ENCODE results near the gene ABAT. TPM values are rescaled to one million over a fixed set of nuclear protein-coding genes. Genes with fewer than 3 reads are reported as not detected.
A peak's percentile ranks its signal among the peaks of the same experiment; 100 is the strongest.
"Not testable (repeated sequence)": the region's sequence is repeated elsewhere in the genome, so short reads cannot be mapped to it uniquely, and the experiment has no call there.

The ABAT gene
- total and polyA plus RNA-seq, 2 experiments from 2014 or later, result 4.7 to 8.0 TPM

GRCh38 chr16:8646326-8647053 is 27.9 kb upstream of the ABAT start:
- H3K36me3 ChIP-seq (ENCODE audit: low read depth), result peaks cover 29% of the 10 kb centered on the region; the same call in 1 of the 2 replicates
- no peaks in the 10 kb centered on the region for H3F3A ChIP-seq (ENCODE audit: insufficient read depth)
- no peaks in the 10 kb centered on the region for H3K4me1 ChIP-seq (ENCODE audit: insufficient read depth)
- H3K9ac ChIP-seq, result no peak overlapping the region
- H4K20me1 ChIP-seq (ENCODE audit: insufficient read depth), result no peaks in the 10 kb centered on the region
- in situ Hi-C loops (cut with MboI), result no loop called here
- H3K9me3 ChIP-seq (ENCODE audit: low read depth), result no peaks in the 10 kb centered on the region
- H3K4me2 ChIP-seq (ENCODE audit: unreplicated experiment), result no peak overlapping the region
- no peak overlapping the region for H3K4me3 ChIP-seq
- no peaks in the 10 kb centered on the region for H3K79me2 ChIP-seq (ENCODE audit: insufficient read depth)
- DNase-seq, result no peak
- no peaks in the 10 kb centered on the region for H3K27me3 ChIP-seq (replicated peaks; ENCODE audit: insufficient read depth)
- H3K27ac ChIP-seq, result no peak overlapping the region
- H2AFZ ChIP-seq, result no peak overlapping the region
- 76 to 81% methylated on average over 13 of the region's 13 CpGs for WGBS, 2 experiments (ENCODE audit: low coverage in 1 of 2, low lambda C conversion rate in 2 of 2, missing lambda C conversion rate in 2 of 2)
- no peaks in the 10 kb centered on the region for H3K9me2 ChIP-seq (ENCODE audit: insufficient read depth)
- TF ChIP-seq EZH2phosphoT487 (IDR thresholded peaks at IDR 0.05; ENCODE audit: insufficient read depth, low read depth) (no peak), EZH2 (IDR thresholded peaks at IDR 0.05; ENCODE audit: insufficient read depth, poor library complexity, severe bottlenecking) (no peak)

DNA sequence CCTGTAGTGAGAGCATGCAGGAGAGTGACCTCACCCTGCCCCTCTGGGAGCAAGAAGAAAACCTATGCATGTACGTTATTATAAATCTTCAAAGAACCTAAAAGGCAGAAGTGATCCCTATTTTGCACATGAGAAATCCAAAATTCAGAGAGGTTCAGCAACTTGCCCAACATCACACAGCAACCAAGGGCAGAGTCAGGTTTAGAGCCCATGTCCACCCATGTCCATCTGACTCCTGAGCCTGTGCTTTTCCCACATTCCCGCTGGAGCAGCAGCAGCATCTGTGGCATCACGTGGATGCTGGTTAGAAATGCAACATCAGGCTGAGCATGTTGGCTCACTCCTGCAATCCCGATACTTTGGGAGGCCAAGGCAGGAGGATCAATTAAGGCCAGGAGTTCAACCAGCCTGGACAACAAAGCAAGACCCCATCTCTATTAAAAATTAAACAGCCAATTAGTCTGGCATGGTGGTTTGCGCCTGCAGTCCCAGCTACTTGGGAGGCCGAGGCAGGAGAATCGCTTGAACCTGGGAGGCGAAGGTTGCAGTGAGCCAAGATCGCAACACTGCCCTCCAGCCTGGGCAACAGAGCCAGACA is 26.6 kb upstream of the ABAT start:
- DNase-seq, result no peak
- H3F3A ChIP-seq (ENCODE audit: insufficient read depth), result no peaks in the 10 kb centered on the region
- H3K4me2 ChIP-seq (ENCODE audit: unreplicated experiment), result no peak overlapping the region
- TF ChIP-seq EZH2 (IDR thresholded peaks at IDR 0.05; ENCODE audit: insufficient read depth, poor library complexity, severe bottlenecking), result no peak
- no peak for TF ChIP-seq EZH2phosphoT487 (IDR thresholded peaks at IDR 0.05; ENCODE audit: insufficient read depth, low read depth)
- H3K9me2 ChIP-seq (ENCODE audit: insufficient read depth), result no peaks in the 10 kb centered on the region
- H2AFZ ChIP-seq, result no peak overlapping the region
- H4K20me1 ChIP-seq (ENCODE audit: insufficient read depth), result no peaks in the 10 kb centered on the region
- H3K4me1 ChIP-seq (ENCODE audit: insufficient read depth), result no peaks in the 10 kb centered on the region
- no peak overlapping the region for H3K4me3 ChIP-seq
- H3K36me3 ChIP-seq (ENCODE audit: low read depth), result peaks cover 20% of the 10 kb centered on the region; the same call in 1 of the 2 replicates
- H3K9me3 ChIP-seq (ENCODE audit: low read depth), result no peaks in the 10 kb centered on the region
- H3K27me3 ChIP-seq (replicated peaks; ENCODE audit: insufficient read depth), result no peaks in the 10 kb centered on the region
- 77 to 86% methylated on average over 8 to 9 of the region's 9 CpGs for WGBS, 2 experiments (ENCODE audit: low coverage in 1 of 2, low lambda C conversion rate in 2 of 2, missing lambda C conversion rate in 2 of 2)
- H3K27ac ChIP-seq, result no peak overlapping the region
- H3K9ac ChIP-seq, result no peak overlapping the region
- in situ Hi-C loops (cut with MboI), result no loop called here
- no peaks in the 10 kb centered on the region for H3K79me2 ChIP-seq (ENCODE audit: insufficient read depth)

- Histone ChIP-seq H3K9ac (no peak overlapping the region), H3K4me3 (no peak overlapping the region), H3K36me3 (ENCODE audit: low read depth) (peaks cover 14% of the 10 kb centered on the region; the same call in 1 of the 2 replicates), H3K4me1 (ENCODE audit: insufficient read depth) (no peaks in the 10 kb centered on the region), H3K4me2 (ENCODE audit: unreplicated experiment) (no peak overlapping the region), H3K27ac (no peak overlapping the region), H3K79me2 (ENCODE audit: insufficient read depth) (no peaks in the 10 kb centered on the region), H3K9me3 (ENCODE audit: low read depth) (no peaks in the 10 kb centered on the region), H4K20me1 (ENCODE audit: insufficient read depth) (no peaks in the 10 kb centered on the region), H3K27me3 (replicated peaks; ENCODE audit: insufficient read depth) (no peaks in the 10 kb centered on the region), H3F3A (ENCODE audit: insufficient read depth) (no peaks in the 10 kb centered on the region), H3K9me2 (ENCODE audit: insufficient read depth) (no peaks in the 10 kb centered on the region), H2AFZ (no peak overlapping the region)
- in situ Hi-C loops (cut with MboI), result no loop called here
- DNase-seq, result no peak
- 80 to 85% methylated on average over 4 of the region's 4 CpGs for whole genome bisulfite sequencing, 2 experiments (ENCODE audit: low coverage in 1 of 2, low lambda C conversion rate in 2 of 2, missing lambda C conversion rate in 2 of 2)
- TF ChIP-seq EZH2 (IDR thresholded peaks at IDR 0.05; ENCODE audit: insufficient read depth, poor library complexity, severe bottlenecking), result no peak
Observed at GRCh38 chr16:8648877-8649276, 25.5 kb upstream of the ABAT start.

- H3K79me2 ChIP-seq (ENCODE audit: insufficient read depth), result no peaks in the 10 kb centered on the region
- in situ Hi-C loops (cut with MboI), result loop anchor here (10.0 kb wide), 1 partner anchor 235 kb away; the partner anchor contains the start of gene LITAFD
- no peaks in the 10 kb centered on the region for H3K4me1 ChIP-seq (ENCODE audit: insufficient read depth)
- no peaks in the 10 kb centered on the region for H3K9me2 ChIP-seq (ENCODE audit: insufficient read depth)
- TF ChIP-seq EZH2phosphoT487 (IDR thresholded peaks at IDR 0.05; ENCODE audit: insufficient read depth, low read depth) (no peak), EZH2 (IDR thresholded peaks at IDR 0.05; ENCODE audit: insufficient read depth, poor library complexity, severe bottlenecking) (no peak)
- DNase-seq, result peak; percentile 14
- H3K4me2 ChIP-seq (ENCODE audit: unreplicated experiment), result no peak overlapping the region
- H4K20me1 ChIP-seq (ENCODE audit: insufficient read depth), result no peaks in the 10 kb centered on the region
- H3K4me3 ChIP-seq, result no peak overlapping the region
- no peaks in the 10 kb centered on the region for H3K27me3 ChIP-seq (replicated peaks; ENCODE audit: insufficient read depth)
- no peak overlapping the region for H3K9ac ChIP-seq
- H3K9me3 ChIP-seq (ENCODE audit: low read depth), result no peaks in the 10 kb centered on the region
- peaks cover 9% of the 10 kb centered on the region; the same call in 1 of the 2 replicates for H3K36me3 ChIP-seq (ENCODE audit: low read depth)
- no peaks in the 10 kb centered on the region for H3F3A ChIP-seq (ENCODE audit: insufficient read depth)
- H3K27ac ChIP-seq, result no peak overlapping the region
- 79 to 84% methylated on average over 8 of the region's 8 CpGs for WGBS, 2 experiments (ENCODE audit: low coverage in 1 of 2, low lambda C conversion rate in 2 of 2, missing lambda C conversion rate in 2 of 2)
- H2AFZ ChIP-seq, result no peak overlapping the region
Observed at GRCh38 chr16:8649829-8650554, 24.4 kb upstream of the ABAT start.

DNA sequence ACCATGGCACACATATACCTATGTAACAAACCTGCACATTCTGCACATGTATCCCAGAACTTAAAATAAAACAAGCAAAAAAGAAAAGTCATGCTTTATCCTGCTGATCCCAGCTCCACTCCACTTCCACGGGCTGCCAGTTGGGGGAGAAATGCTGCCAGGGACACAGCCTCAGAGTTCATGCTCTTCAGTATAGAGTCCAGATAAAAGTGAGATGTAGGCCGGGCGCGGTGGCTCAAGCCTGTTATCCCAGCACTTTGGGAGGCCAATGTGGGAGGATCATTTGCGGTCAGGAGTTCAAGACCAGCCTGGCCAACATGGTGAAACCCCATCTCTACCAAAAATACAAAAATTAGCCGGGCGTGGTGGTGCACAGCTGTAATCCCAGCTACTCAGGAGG is 22.5 kb upstream of the ABAT start:
- not testable (repeated sequence) for H3K4me1 ChIP-seq (ENCODE audit: insufficient read depth); H3K27me3 ChIP-seq (replicated peaks; ENCODE audit: insufficient read depth); H3K79me2 ChIP-seq (ENCODE audit: insufficient read depth); H3K4me3 ChIP-seq; H3K36me3 ChIP-seq (ENCODE audit: low read depth); H3K9me2 ChIP-seq (ENCODE audit: insufficient read depth); H4K20me1 ChIP-seq (ENCODE audit: insufficient read depth); H3K4me2 ChIP-seq (ENCODE audit: unreplicated experiment); H3F3A ChIP-seq (ENCODE audit: insufficient read depth); H3K9ac ChIP-seq; H2AFZ ChIP-seq; H3K27ac ChIP-seq; H3K9me3 ChIP-seq (ENCODE audit: low read depth)
- WGBS, 2 experiments (ENCODE audit: low coverage in 1 of 2, low lambda C conversion rate in 2 of 2, missing lambda C conversion rate in 2 of 2), result 55 to 70% methylated on average over 6 to 7 of the region's 7 CpGs
- peak; percentile 40 for DNase-seq
- in situ Hi-C loops (cut with MboI), result loop anchor here (10.0 kb wide), 1 partner anchor 233 kb away; the partner anchor contains the start of gene LITAFD
